ENCODE data around the gene ZNF689.

ZNF689 gene

DNA sequence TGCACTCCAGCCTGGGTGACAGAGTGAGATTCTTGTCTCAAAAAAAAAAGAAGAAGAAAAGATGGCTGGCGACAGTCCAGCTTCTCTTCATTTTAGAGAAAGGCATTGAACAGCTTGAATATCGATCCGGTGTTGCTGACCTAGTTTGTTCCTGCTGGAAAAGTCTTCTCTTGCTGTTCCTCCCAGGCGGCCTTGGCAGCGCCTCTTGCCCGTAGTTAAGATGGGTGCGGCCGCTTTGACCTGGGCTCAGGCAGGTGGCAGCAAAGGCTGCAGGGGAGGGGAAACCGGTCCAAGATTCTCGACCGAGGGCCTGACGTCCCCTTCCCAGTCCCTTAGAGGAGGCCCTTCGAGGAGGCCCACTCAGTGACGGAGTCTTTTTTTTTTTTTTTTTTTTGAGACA, 48.2 kb downstream of the ZNF689 start:
- Histone ChIP-seq H2BK15ac (ENCODE audit: low read length) (no peak overlapping the region), H2BK5ac (ENCODE audit: low read length) (no peak overlapping the region), H2BK120ac (ENCODE audit: low read depth, low read length) (no peak overlapping the region), H2AK5ac (ENCODE audit: low read depth, low read length) (peak overlapping the region; percentile 79), H3K79me1 (ENCODE audit: low read depth, low read length) (peaks cover 6% of the 10 kb centered on the region), H3K18ac (ENCODE audit: low read length) (no peak overlapping the region), H2AFZ (ENCODE audit: low read length) (no peak overlapping the region), H3K27ac (replicated peaks; ENCODE audit: low read length) (no peak overlapping the region), H3K27me3 (ENCODE audit: control insufficient read depth in 3 of 3, insufficient read depth in 3 of 3, low read depth in 1 of 3, low read length in 3 of 3) (peaks cover 0 to 7% (median 0%) of the 10 kb centered on the region in 3 experiments), H4K91ac (ENCODE audit: low read depth, low read length, poor library complexity) (no peak overlapping the region), H3K14ac (ENCODE audit: low read length) (peak overlapping the region; percentile 56), H3K23ac (ENCODE audit: low read depth, low read length, poor library complexity) (no peak overlapping the region), H2BK12ac (ENCODE audit: low read length) (no peak overlapping the region), H3K4me2 (ENCODE audit: insufficient read depth, low read length, poor library complexity, severe bottlenecking) (no peak overlapping the region), H3K4me1 (ENCODE audit: control insufficient read depth in 2 of 2, insufficient read depth in 1 of 2, low read depth in 1 of 2, low read length in 2 of 2) (peaks cover 5 to 7% of the 10 kb centered on the region in 2 donors), H3K9ac (ENCODE audit: low read depth, low read length, poor library complexity) (no peak overlapping the region), H3K9me3 (replicated peaks in 1 of 2; ENCODE audit: control insufficient read depth in 2 of 2, insufficient read depth in 1 of 2, low read depth in 1 of 2, low read length in 2 of 2) (peaks cover 0 to 4% of the 10 kb centered on the region in 2 donors), H4K8ac (ENCODE audit: low read depth, low read length) (no peak overlapping the region), H3K36me3 (replicated peaks in 1 of 2; ENCODE audit: control insufficient read depth in 2 of 2, insufficient read depth in 2 of 2, low read length in 2 of 2) (no peaks in the 10 kb centered on the region), H3K4ac (ENCODE audit: low read length) (no peak overlapping the region), H3K4me3 (ENCODE audit: low read length in 2 of 2) (peak overlapping the region in 1 of 2 donors; percentile 44)
- no peak for DNase-seq (ENCODE audit: low spot score)
- no CpG with 5 or more reads among the region's 14 CpGs for WGBS, 2 donors (ENCODE audit: extremely low coverage in 2 of 2, insufficient read length in 2 of 2, insufficient replicate concordance in 1 of 2)

DNA sequence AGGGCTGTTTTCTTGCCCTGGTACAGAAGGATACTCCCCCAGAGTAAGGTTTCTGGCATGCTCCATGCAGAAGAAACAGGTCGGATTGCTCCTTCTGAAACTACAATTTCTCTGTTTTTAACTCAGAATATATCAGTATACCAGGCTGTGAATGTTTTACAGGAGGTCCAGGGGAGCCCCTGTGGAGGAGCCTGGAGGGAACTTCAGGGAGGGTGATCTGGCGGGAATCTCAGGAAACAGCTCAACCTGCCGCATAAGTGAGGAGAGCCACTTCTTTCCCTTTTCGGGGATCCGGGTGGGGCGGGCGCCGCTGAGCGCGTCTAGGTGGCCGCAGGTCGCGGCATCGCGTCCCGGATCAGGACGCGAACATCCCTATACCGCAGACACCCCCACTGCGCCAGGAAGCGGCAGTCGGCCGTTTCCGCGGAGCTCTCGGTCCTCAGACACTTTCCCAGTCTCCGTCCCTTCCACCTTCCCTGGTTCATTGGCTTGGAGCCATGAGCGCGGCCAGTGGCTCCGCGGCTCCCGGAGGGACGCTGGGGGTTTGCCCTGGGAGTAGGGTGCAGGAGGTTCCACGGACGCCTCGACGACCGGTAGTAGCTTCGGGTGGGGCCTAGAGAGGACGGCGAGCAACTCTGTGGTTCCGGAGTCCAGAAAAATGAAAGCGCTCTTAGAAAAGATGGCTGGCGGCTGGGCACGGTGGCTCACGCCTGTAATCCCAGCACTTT, 48.9 kb downstream of the ZNF689 start:
- H2BK5ac ChIP-seq (ENCODE audit: low read length), result peak overlapping the region; percentile 1
- peak overlapping the region; percentile 20 for H3K18ac ChIP-seq (ENCODE audit: low read length)
- no peak for DNase-seq (ENCODE audit: low spot score)
- no peak overlapping the region for H4K91ac ChIP-seq (ENCODE audit: low read depth, low read length, poor library complexity)
- H2BK15ac ChIP-seq (ENCODE audit: low read length), result no peak overlapping the region
- no peak overlapping the region for H3K23ac ChIP-seq (ENCODE audit: low read depth, low read length, poor library complexity)
- H2AFZ ChIP-seq (ENCODE audit: low read length), result peak overlapping the region; percentile 56
- peaks cover 0 to 7% (median 0%) of the 10 kb centered on the region in 3 experiments for H3K27me3 ChIP-seq (ENCODE audit: control insufficient read depth in 3 of 3, insufficient read depth in 3 of 3, low read depth in 1 of 3, low read length in 3 of 3)
- H3K4me1 ChIP-seq (ENCODE audit: control insufficient read depth in 2 of 2, insufficient read depth in 1 of 2, low read depth in 1 of 2, low read length in 2 of 2), result peaks cover 6 to 7% of the 10 kb centered on the region in 2 donors
- H3K4me3 ChIP-seq (ENCODE audit: low read length in 2 of 2), result peak overlapping the region in 1 of 2 donors; percentile 30
- no peak overlapping the region for H3K27ac ChIP-seq (replicated peaks; ENCODE audit: low read length)
- H2AK5ac ChIP-seq (ENCODE audit: low read depth, low read length), result peak overlapping the region; percentile 61
- no peak overlapping the region for H2BK12ac ChIP-seq (ENCODE audit: low read length)
- H3K4me2 ChIP-seq (ENCODE audit: insufficient read depth, low read length, poor library complexity, severe bottlenecking), result peak overlapping the region; percentile 23
- H2BK120ac ChIP-seq (ENCODE audit: low read depth, low read length), result no peak overlapping the region
- WGBS, 2 donors (ENCODE audit: extremely low coverage in 2 of 2, insufficient read length in 2 of 2, insufficient replicate concordance in 1 of 2), result no CpG with 5 or more reads among the region's 46 CpGs
- peaks cover 2 to 3% of the 10 kb centered on the region in 2 donors for H3K36me3 ChIP-seq (replicated peaks in 1 of 2; ENCODE audit: control insufficient read depth in 2 of 2, insufficient read depth in 2 of 2, low read length in 2 of 2)
- no peak overlapping the region for H3K4ac ChIP-seq (ENCODE audit: low read length)
- peaks cover 3% of the 10 kb centered on the region for H3K79me1 ChIP-seq (ENCODE audit: low read depth, low read length)
- no peak overlapping the region for H3K9ac ChIP-seq (ENCODE audit: low read depth, low read length, poor library complexity)
- no peak overlapping the region for H4K8ac ChIP-seq (ENCODE audit: low read depth, low read length)
- H3K9me3 ChIP-seq (replicated peaks in 1 of 2; ENCODE audit: control insufficient read depth in 2 of 2, insufficient read depth in 1 of 2, low read depth in 1 of 2, low read length in 2 of 2), result peaks cover 0 to 3% of the 10 kb centered on the region in 2 donors
- no peak overlapping the region for H3K14ac ChIP-seq (ENCODE audit: low read length)

DNA sequence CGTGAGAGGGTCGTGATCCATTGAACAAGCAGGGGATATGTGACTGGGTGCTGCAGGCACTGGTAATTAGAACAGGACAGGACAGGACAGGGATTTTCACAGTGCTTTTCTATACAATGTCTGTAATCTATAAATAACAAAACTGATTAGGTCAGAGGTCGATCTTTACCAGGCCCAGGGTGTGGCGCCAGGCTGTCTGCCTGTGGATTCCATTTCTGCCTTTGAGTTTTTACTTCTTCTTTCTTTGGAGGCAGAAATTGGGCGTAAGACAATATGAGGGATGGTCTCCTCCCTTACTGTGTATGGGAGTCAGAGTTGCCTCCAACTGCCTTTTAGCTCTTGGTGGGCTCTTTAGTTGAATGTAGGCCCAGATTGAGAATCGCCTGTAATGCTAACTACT, 50.5 kb downstream of the ZNF689 start:
- Histone ChIP-seq H3K36me3 (replicated peaks in 1 of 2; ENCODE audit: control insufficient read depth in 2 of 2, insufficient read depth in 2 of 2, low read length in 2 of 2) (peaks cover 7 to 19% of the 10 kb centered on the region in 2 donors), H4K91ac (ENCODE audit: low read depth, low read length, poor library complexity) (no peak overlapping the region), H2BK12ac (ENCODE audit: low read length) (no peak overlapping the region), H3K79me1 (ENCODE audit: low read depth, low read length) (peaks cover 9% of the 10 kb centered on the region), H2BK15ac (ENCODE audit: low read length) (no peak overlapping the region), H3K9me3 (replicated peaks in 1 of 2; ENCODE audit: control insufficient read depth in 2 of 2, insufficient read depth in 1 of 2, low read depth in 1 of 2, low read length in 2 of 2) (no peaks in the 10 kb centered on the region), H4K8ac (ENCODE audit: low read depth, low read length) (no peak overlapping the region), H2AK5ac (ENCODE audit: low read depth, low read length) (no peak overlapping the region), H3K27me3 (ENCODE audit: control insufficient read depth in 3 of 3, insufficient read depth in 3 of 3, low read depth in 1 of 3, low read length in 3 of 3) (peaks cover 0 to 7% (median 0%) of the 10 kb centered on the region in 3 experiments), H2BK120ac (ENCODE audit: low read depth, low read length) (no peak overlapping the region), H3K4me2 (ENCODE audit: insufficient read depth, low read length, poor library complexity, severe bottlenecking) (no peak overlapping the region), H3K27ac (replicated peaks; ENCODE audit: low read length) (no peak overlapping the region), H3K18ac (ENCODE audit: low read length) (no peak overlapping the region), H3K4ac (ENCODE audit: low read length) (no peak overlapping the region), H3K9ac (ENCODE audit: low read depth, low read length, poor library complexity) (no peak overlapping the region), H3K23ac (ENCODE audit: low read depth, low read length, poor library complexity) (no peak overlapping the region), H2AFZ (ENCODE audit: low read length) (no peak overlapping the region), H3K4me3 (ENCODE audit: low read length in 2 of 2) (no peak overlapping the region), H3K14ac (ENCODE audit: low read length) (no peak overlapping the region), H3K4me1 (ENCODE audit: control insufficient read depth in 2 of 2, insufficient read depth in 1 of 2, low read depth in 1 of 2, low read length in 2 of 2) (peaks cover 6 to 7% of the 10 kb centered on the region in 2 donors), H2BK5ac (ENCODE audit: low read length) (no peak overlapping the region)
- DNase-seq (ENCODE audit: low spot score), result no peak
- WGBS, 2 donors (ENCODE audit: extremely low coverage in 2 of 2, insufficient read length in 2 of 2, insufficient replicate concordance in 1 of 2), result no CpG with 5 or more reads among the region's 6 CpGs

DNA sequence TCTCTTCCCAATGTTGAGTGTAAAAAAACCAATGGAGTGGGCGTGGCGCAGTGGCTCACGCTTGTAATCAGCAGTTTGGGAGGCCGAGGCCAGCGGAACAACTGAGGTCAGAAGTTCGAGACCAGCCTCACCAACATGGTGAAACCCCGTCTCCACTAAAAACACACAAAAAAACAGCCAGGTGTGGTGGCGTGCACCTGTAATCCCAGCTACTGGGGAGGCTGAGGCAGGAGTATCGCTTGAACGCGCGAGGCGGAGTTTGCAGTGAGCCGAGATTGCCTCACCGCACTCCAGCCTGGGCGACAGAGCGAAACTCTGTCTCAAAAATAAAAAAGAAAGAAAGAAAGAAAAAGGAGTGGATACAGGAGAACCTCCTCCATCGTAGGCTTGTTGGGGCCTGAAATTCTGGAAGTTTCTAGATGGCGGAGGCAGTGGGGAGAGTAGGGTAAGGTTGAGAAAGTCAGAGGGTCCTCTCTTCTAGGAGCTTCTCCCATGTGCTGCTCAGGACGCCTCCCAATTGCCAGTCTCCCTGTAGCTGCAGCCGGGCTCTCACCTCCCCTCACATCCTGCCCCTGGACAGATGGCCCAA, 51.3 kb downstream of the ZNF689 start:
- Histone ChIP-seq H2BK15ac (ENCODE audit: low read length) (peak overlapping the region; percentile 82), H4K91ac (ENCODE audit: low read depth, low read length, poor library complexity) (peak overlapping the region; percentile 92), H3K4me3 (ENCODE audit: low read length in 2 of 2) (peak overlapping the region; percentile 31 to 44), H3K9me3 (replicated peaks in 1 of 2; ENCODE audit: control insufficient read depth in 2 of 2, insufficient read depth in 1 of 2, low read depth in 1 of 2, low read length in 2 of 2) (no peaks in the 10 kb centered on the region), H4K8ac (ENCODE audit: low read depth, low read length) (no peak overlapping the region), H2AK5ac (ENCODE audit: low read depth, low read length) (peak overlapping the region; percentile 98), H2BK5ac (ENCODE audit: low read length) (peak overlapping the region; percentile 99), H3K27me3 (ENCODE audit: control insufficient read depth in 3 of 3, insufficient read depth in 3 of 3, low read depth in 1 of 3, low read length in 3 of 3) (peaks cover 0 to 7% (median 0%) of the 10 kb centered on the region in 3 experiments), H3K14ac (ENCODE audit: low read length) (no peak overlapping the region), H3K27ac (replicated peaks; ENCODE audit: low read length) (peak overlapping the region; percentile 93), H3K4me1 (ENCODE audit: control insufficient read depth in 2 of 2, insufficient read depth in 1 of 2, low read depth in 1 of 2, low read length in 2 of 2) (peaks cover 6 to 7% of the 10 kb centered on the region in 2 donors), H2AFZ (ENCODE audit: low read length) (peak overlapping the region; percentile 95), H2BK12ac (ENCODE audit: low read length) (peak overlapping the region; percentile 16), H3K18ac (ENCODE audit: low read length) (peak overlapping the region; percentile 74), H3K36me3 (replicated peaks in 1 of 2; ENCODE audit: control insufficient read depth in 2 of 2, insufficient read depth in 2 of 2, low read length in 2 of 2) (peaks cover 11 to 27% of the 10 kb centered on the region in 2 donors), H3K79me1 (ENCODE audit: low read depth, low read length) (peaks cover 9% of the 10 kb centered on the region), H2BK120ac (ENCODE audit: low read depth, low read length) (no peak overlapping the region), H3K23ac (ENCODE audit: low read depth, low read length, poor library complexity) (no peak overlapping the region), H3K4me2 (ENCODE audit: insufficient read depth, low read length, poor library complexity, severe bottlenecking) (peak overlapping the region; percentile 26), H3K9ac (ENCODE audit: low read depth, low read length, poor library complexity) (no peak overlapping the region), H3K4ac (ENCODE audit: low read length) (peak overlapping the region; percentile 23)
- DNase-seq (ENCODE audit: low spot score), result no peak
- no CpG with 5 or more reads among the region's 21 CpGs for WGBS, 2 donors (ENCODE audit: extremely low coverage in 2 of 2, insufficient read length in 2 of 2, insufficient replicate concordance in 1 of 2)

Data from neuronal stem cell (in vitro differentiated cells).